ENCODE data around the gene C1orf21.

DNA sequence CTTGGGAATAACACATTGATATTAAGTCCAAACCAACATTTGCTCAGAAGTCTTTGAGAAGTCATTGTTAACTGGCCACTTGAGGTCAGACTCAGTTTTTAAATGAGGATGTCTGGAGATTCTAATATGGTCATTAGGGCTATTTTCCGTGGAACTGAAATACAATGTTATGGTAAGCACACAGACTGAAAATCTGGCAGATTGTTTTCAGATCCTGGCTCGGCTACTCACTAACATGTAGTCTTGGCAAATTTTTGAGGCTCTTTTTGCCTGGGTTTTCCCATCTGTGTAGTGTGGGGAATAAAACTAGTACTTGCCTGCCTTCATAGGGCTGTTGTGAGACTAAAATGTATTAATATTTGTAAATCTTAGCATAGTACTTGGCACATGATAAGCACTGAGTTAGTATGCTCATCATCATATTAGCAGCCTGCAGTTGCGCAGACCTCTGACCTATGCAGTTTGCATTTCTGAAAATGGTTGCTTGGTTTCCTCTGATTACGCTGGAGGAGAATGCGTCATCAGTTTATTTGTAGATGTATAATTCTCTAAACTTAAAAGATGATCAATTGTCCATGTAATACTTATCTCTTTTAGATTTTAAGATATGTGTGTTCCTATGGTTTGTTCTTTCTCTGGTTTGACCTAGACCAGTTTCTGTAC, 100.8 kb downstream of the C1orf21 start:
- TF ChIP-seq, protein P1, sequence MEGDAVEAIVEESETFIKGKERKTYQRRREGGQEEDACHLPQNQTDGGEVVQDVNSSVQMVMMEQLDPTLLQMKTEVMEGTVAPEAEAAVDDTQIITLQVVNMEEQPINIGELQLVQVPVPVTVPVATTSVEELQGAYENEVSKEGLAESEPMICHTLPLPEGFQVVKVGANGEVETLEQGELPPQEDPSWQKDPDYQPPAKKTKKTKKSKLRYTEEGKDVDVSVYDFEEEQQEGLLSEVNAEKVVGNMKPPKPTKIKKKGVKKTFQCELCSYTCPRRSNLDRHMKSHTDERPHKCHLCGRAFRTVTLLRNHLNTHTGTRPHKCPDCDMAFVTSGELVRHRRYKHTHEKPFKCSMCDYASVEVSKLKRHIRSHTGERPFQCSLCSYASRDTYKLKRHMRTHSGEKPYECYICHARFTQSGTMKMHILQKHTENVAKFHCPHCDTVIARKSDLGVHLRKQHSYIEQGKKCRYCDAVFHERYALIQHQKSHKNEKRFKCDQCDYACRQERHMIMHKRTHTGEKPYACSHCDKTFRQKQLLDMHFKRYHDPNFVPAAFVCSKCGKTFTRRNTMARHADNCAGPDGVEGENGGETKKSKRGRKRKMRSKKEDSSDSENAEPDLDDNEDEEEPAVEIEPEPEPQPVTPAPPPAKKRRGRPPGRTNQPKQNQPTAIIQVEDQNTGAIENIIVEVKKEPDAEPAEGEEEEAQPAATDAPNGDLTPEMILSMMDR (IDR thresholded peaks at IDR 0.05) = no peak
- TF ChIP-seq POLR2A (IDR thresholded peaks at IDR 0.05) = no peak

Data from thyroid gland (tissue), 4 donors.